GM12878 (cell line): ENCODE results near the gene DLX1. TPM values are rescaled to one million over a fixed set of nuclear protein-coding genes. Genes with fewer than 3 reads are reported as not detected.

Source experiments
- ATAC-seq: fragments of 200-7000 bp; cut with Tn5 transposase; 3 replicates; pipeline ENCODE4 v1.9.1; 2020; ENCODE audit warnings: mild to moderate bottlenecking, moderate library complexity
- BruUV-seq: library from RNA; stranded (reverse); fragments of 400-500 nt; replicated peaks from 2 replicates; lab custom pipeline; 2021; lab: Mats Ljungman, UMichigan
- CTCF ChIA-PET: fragments of 300-600 bp; sonication (Branson Sonifier 250); formaldehyde crosslinking; extraction: SDS; loops from one replicate; lab custom pipeline; 2021; ENCODE audit warnings: inconsistent platforms; lab: Yijun Ruan, JAX
- POLR2A ChIA-PET: fragments of 350-600 bp; formaldehyde crosslinking; extraction: SDS; loops from one replicate; lab custom pipeline; 2021; ENCODE audit warnings: inconsistent platforms; lab: Charles Lee
- RAD21 ChIA-PET: fragments of 300-600 bp; sonication (Branson Sonifier 250); formaldehyde crosslinking; loops from one replicate; lab custom pipeline; 2023; ENCODE audit warnings: antibody characterized with exemption; ENCODE audit not compliant: unreplicated experiment; lab: Charles Lee
- SMC1A ChIA-PET: fragments of 300-600 bp; sonication (Branson Sonifier 250); formaldehyde crosslinking; loops from one replicate; lab custom pipeline; 2023; ENCODE audit not compliant: unreplicated experiment, uncharacterized antibody; lab: Charles Lee
- DNase-seq: peaks from one replicate; pipeline ENCODE4 v3.0.0-alpha.2; 2011; ENCODE audit warnings: low read depth, low spot score
- FAIRE-seq: peaks from 3 replicates; lab custom pipeline; 2011; peaks lifted over from hg19 to GRCh38; lab: Jason Lieb, UNC
- H2AFZ ChIP-seq: 2 replicates; pipeline ENCODE4 v1.6.0; 2011; ENCODE audit warnings: low read depth, low read length, control low read depth; ENCODE audit not compliant: control insufficient read depth
- H3K27ac ChIP-seq: 2 replicates; pipeline ENCODE4 v1.5.1; 2011; ENCODE audit warnings: control low read depth; ENCODE audit not compliant: control insufficient read depth, insufficient read depth
- H3K27me3 ChIP-seq, 2 experiments: replicated peaks in 1 of 2; 2 replicates each; pipeline versions ENCODE4 v1.6.0 to v1.6.1; 2011; ENCODE audit warnings: low read length in 1 of 2; ENCODE audit not compliant: control insufficient read depth in 2 of 2, insufficient read depth in 2 of 2
- H3K36me3 ChIP-seq, 2 experiments: 2 replicates each; pipeline ENCODE4 v1.5.1; 2011; ENCODE audit warnings: low read length in 1 of 2; ENCODE audit not compliant: control insufficient read depth in 2 of 2, insufficient read depth in 2 of 2
- H3K4me1 ChIP-seq: 2 replicates; pipeline ENCODE4 v1.6.1; 2011; ENCODE audit warnings: mild to moderate bottlenecking, low read length, moderate library complexity, mixed read lengths; ENCODE audit not compliant: control insufficient read depth, insufficient read depth
- H3K4me2 ChIP-seq: 2 replicates; pipeline ENCODE4 v1.6.0; 2011; ENCODE audit warnings: control low read depth; ENCODE audit not compliant: control insufficient read depth, insufficient read depth
- H3K4me3 ChIP-seq: fragments of 200-600 bp; sonication (generic); 2 replicates; pipeline ENCODE4 v1.5.1; 2016
- H3K79me2 ChIP-seq: 2 replicates; pipeline ENCODE4 v1.6.0; 2011; ENCODE audit warnings: low read length; ENCODE audit not compliant: control insufficient read depth, insufficient read depth
- H3K9ac ChIP-seq: 2 replicates; pipeline ENCODE4 v1.8.0; 2011; ENCODE audit warnings: low read length, control low read depth, mixed read lengths; ENCODE audit not compliant: control insufficient read depth, insufficient read depth
- H3K9me3 ChIP-seq: replicated peaks from 3 replicates; pipeline ENCODE4 v1.5.1; 2011; ENCODE audit warnings: mild to moderate bottlenecking, low read length; ENCODE audit not compliant: control insufficient read depth, insufficient read depth
- H4K20me1 ChIP-seq: 2 replicates; pipeline ENCODE4 v1.6.0; 2011; ENCODE audit not compliant: control insufficient read depth, insufficient read depth
- ATF7 ChIP-seq: fragments of 450-650 bp; IDR thresholded peaks from 2 replicates; pipeline ENCODE4 v1.6.1; 2016; ENCODE audit warnings: low read depth, mild to moderate bottlenecking
- BACH1 ChIP-seq: fragments of 450-650 bp; IDR thresholded peaks from 2 replicates; pipeline ENCODE4 v1.6.1; 2017; ENCODE audit warnings: mild to moderate bottlenecking, borderline replicate concordance
- CHD1 ChIP-seq: IDR thresholded peaks from 2 replicates; pipeline ENCODE4 v1.6.1; 2012; ENCODE audit warnings: low read depth, low read length, improper control_type of control experiment
- EGR1 ChIP-seq, 2 experiments: IDR thresholded peaks; 1 replicate in 1 of 2; 2 replicates in 1 of 2; pipeline ENCODE4 v1.6.1; 2011 to 2012; ENCODE audit warnings: low read depth in 2 of 2, low read length in 2 of 2, borderline replicate concordance in 1 of 2, mild to moderate bottlenecking in 1 of 2, moderate library complexity in 1 of 2
- MYB ChIP-seq: fragments of 150-350 bp; IDR thresholded peaks from 2 replicates; pipeline ENCODE4 v1.6.1; 2014; ENCODE audit warnings: mild to moderate bottlenecking, low read depth, low read length, borderline replicate concordance
- NFYA ChIP-seq: IDR thresholded peaks from 2 replicates; pipeline ENCODE4 v1.6.1; 2011; ENCODE audit warnings: low read depth, mild to moderate bottlenecking, low read length, improper control_type of control experiment, borderline replicate concordance
- NFYB ChIP-seq: IDR thresholded peaks from 2 replicates; pipeline ENCODE4 v1.6.1; 2011; ENCODE audit warnings: low read depth, mild to moderate bottlenecking, low read length, improper control_type of control experiment, moderate library complexity; ENCODE audit not compliant: insufficient read depth
- NR2C2 ChIP-seq: IDR thresholded peaks from 2 replicates; pipeline ENCODE4 v1.6.1; 2011; ENCODE audit warnings: borderline replicate concordance, low read depth; ENCODE audit not compliant: control insufficient read depth, insufficient read length
- SIN3A ChIP-seq: IDR thresholded peaks from 2 replicates; pipeline ENCODE4 v1.6.1; 2012; ENCODE audit warnings: low read depth, low read length, improper control_type of control experiment
- ZNF207 ChIP-seq: fragments of 450-650 bp; IDR thresholded peaks from 2 replicates; pipeline ENCODE4 v1.6.1; 2014; ENCODE audit warnings: antibody characterized with exemption, mild to moderate bottlenecking, borderline replicate concordance
- WGBS: methylation state at CpG from one replicate; pipeline ENCODE4 v1.1.6; 2016; ENCODE audit warnings: low lambda C conversion rate; ENCODE audit not compliant: insufficient replicate concordance, insufficient coverage; ENCODE audit errors: missing lambda C conversion rate; 5-methylcytosine and 5-hydroxymethylcytosine counted together
- in situ Hi-C: fragments of 300-500 bp; cut with MboI; formaldehyde crosslinking; loops from 9 replicates; pipeline ENCODE4 v1.14.3; 2018; ENCODE audit warnings: mixed read lengths
- intact Hi-C: fragments of 100-400 bp; cut with micrococcal nuclease; formaldehyde crosslinking; loops from one replicate; pipeline ENCODE4 v1.14.2; 2022; ENCODE audit not compliant: unreplicated experiment
- polyA plus RNA-seq, 11 experiments: library from polyadenylated mRNA; depleted of rRNA in 4 of 11; unstranded in 6 of 11; stranded (reverse) in 5 of 11; fragments of >200 nt; fragmentation: Nextera tagmentation in 4 of 11; fragmentation: Illumina TruSeq in 1 of 11; extraction: Ambion mirVana in 4 of 11; extraction: Trizol in 1 of 11; gene quantifications; 1 replicate in 1 of 11; 2 replicates in 10 of 11; pipeline versions ENCODE4 v1.2.1 to v1.2.3, GENCODE V29; 2011 to 2016; ENCODE audit warnings: inconsistent platforms in 2 of 11, missing spikeins in 2 of 11, low read depth in 1 of 11
- total RNA-seq, 4 experiments: library from RNA; depleted of rRNA in 3 of 4; stranded (reverse); fragments of >200 nt in 3 of 4; fragmentation: Illumina TruSeq in 1 of 4; extraction: Trizol in 1 of 4; gene quantifications; 2 replicates each; pipeline versions ENCODE4 v1.2.1 to v1.2.3, GENCODE V29; 2013 to 2021
- TF ChIP-seq, protein P1 (sequence below): fragments of 450-650 bp; formaldehyde crosslinking; IDR thresholded peaks from 2 replicates; pipeline ENCODE4 v1.4.0; 2020; ENCODE audit warnings: mild to moderate bottlenecking, moderate library complexity

DLX1 gene
- total and polyA plus RNA-seq, 10 of the 15 experiments (the other 5 are each of a cell fraction or from before 2014, with no cell fraction given): 0.06 TPM; not detected in 9

DNA sequence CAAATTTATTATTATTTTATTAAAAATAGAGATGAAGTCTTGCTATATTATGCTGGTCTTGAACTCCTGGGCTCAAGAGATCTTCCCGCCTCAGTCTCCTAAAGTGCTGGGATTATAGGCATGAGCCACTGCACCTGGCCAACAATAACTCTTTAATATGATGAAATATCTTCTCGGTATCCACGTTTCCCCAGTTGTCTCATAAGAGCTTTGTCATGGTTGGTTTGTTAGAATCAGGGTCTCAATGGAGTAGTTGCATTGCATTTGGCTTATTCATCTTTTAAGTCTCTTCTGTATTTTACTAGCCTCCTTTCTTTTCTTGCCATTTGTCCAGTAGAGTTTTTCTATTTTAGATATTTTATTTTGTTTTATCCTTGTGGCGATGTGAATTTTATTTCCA is 50.1 kb downstream of the DLX1 start:
- ChIA-PET CTCF (interaction anchor here (0.5 to 2.7 kb wide), 5 partner anchors 8 to 327 kb away, joined by 3 to 15 read pairs (median 4); no protein-coding TSS in a partner anchor), POLR2A (no interaction called here), SMC1A (no interaction called here), RAD21 (no interaction called here)
- no peak overlapping the region for H3K4me3 ChIP-seq
- intact Hi-C loops (no loop called here), in situ Hi-C loops (no loop called here)
- H3K9ac ChIP-seq: no peak overlapping the region
- no peaks in the 10 kb centered on the region for H3K79me2 ChIP-seq
- no peak for TF ChIP-seq SIN3A
- no peak for TF ChIP-seq CHD1
- TF ChIP-seq EGR1 (IDR thresholded peaks at IDR 0.05; ENCODE audit: borderline replicate concordance in 1 of 2, low read depth in 2 of 2, low read length in 2 of 2): no peak
- no peak for TF ChIP-seq MYB
- no peak for TF ChIP-seq BACH1
- no peak for TF ChIP-seq NFYA
- TF ChIP-seq ATF7: no peak
- TF ChIP-seq ZNF207: no peak
- TF ChIP-seq NR2C2: no peak
- TF ChIP-seq, protein P1, sequence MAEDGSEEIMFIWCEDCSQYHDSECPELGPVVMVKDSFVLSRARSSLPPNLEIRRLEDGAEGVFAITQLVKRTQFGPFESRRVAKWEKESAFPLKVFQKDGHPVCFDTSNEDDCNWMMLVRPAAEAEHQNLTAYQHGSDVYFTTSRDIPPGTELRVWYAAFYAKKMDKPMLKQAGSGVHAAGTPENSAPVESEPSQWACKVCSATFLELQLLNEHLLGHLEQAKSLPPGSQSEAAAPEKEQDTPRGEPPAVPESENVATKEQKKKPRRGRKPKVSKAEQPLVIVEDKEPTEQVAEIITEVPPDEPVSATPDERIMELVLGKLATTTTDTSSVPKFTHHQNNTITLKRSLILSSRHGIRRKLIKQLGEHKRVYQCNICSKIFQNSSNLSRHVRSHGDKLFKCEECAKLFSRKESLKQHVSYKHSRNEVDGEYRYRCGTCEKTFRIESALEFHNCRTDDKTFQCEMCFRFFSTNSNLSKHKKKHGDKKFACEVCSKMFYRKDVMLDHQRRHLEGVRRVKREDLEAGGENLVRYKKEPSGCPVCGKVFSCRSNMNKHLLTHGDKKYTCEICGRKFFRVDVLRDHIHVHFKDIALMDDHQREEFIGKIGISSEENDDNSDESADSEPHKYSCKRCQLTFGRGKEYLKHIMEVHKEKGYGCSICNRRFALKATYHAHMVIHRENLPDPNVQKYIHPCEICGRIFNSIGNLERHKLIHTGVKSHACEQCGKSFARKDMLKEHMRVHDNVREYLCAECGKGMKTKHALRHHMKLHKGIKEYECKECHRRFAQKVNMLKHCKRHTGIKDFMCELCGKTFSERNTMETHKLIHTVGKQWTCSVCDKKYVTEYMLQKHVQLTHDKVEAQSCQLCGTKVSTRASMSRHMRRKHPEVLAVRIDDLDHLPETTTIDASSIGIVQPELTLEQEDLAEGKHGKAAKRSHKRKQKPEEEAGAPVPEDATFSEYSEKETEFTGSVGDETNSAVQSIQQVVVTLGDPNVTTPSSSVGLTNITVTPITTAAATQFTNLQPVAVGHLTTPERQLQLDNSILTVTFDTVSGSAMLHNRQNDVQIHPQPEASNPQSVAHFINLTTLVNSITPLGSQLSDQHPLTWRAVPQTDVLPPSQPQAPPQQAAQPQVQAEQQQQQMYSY: no peak
- no peak for TF ChIP-seq NFYB
- peaks cover 0 to 2% of the 10 kb centered on the region in 2 experiments; a peak in 2 of 4 replicates for H3K27me3 ChIP-seq
- no peak for FAIRE-seq
- H3K36me3 ChIP-seq: no peaks in the 10 kb centered on the region
- no peak overlapping the region for H3K4me2 ChIP-seq
- whole genome bisulfite sequencing: 34% methylated on average over 4 of the region's 4 CpGs
- no peaks in the 10 kb centered on the region for H3K4me1 ChIP-seq
- no peak overlapping the region for H3K27ac ChIP-seq
- no peak for ATAC-seq
- H4K20me1 ChIP-seq: no peaks in the 10 kb centered on the region
- BruUV-seq: no TSS peak
- no peak for DNase-seq
- no peak overlapping the region for H2AFZ ChIP-seq
- no peaks in the 10 kb centered on the region for H3K9me3 ChIP-seq
